HPDE6-E6E7 (cell line): ENCODE results near the gene TMEM50B.
A peak's percentile ranks its signal among the peaks of the same experiment; 100 is the strongest.
"Not testable (repeated sequence)": the region's sequence is repeated elsewhere in the genome, so short reads cannot be mapped to it uniquely, and the experiment has no call there.

Experiments
- DNase-seq: peaks from one replicate; pipeline ENCODE4 v3.0.0; 2011; ENCODE audit warnings: missing footprints; ENCODE audit errors: extremely low spot score

TMEM50B gene

GRCh38 chr21:33478182-33478581 lies 1.6 kb downstream of the TMEM50B start:
- DNase-seq, result no peak

- no peak for DNase-seq
These were observed 2.7 kb downstream of the TMEM50B start for GRCh38 chr21:33477066-33477465.

GRCh38 chr21:33473344-33473743 lies 6.4 kb downstream of the TMEM50B start:
- no peak for DNase-seq

- DNase-seq, result no peak
These were observed 9.1 kb downstream of the TMEM50B start for GRCh38 chr21:33470701-33471100.

GRCh38 chr21:33469183-33469582 lies 10.6 kb downstream of the TMEM50B start:
- DNase-seq, result not testable (repeated sequence)

- no peak for DNase-seq
These were observed 18.1 kb downstream of the TMEM50B start for GRCh38 chr21:33461538-33462250.

GRCh38 chr21:33458861-33459260 lies 20.9 kb downstream of the TMEM50B start:
- no peak for DNase-seq

- no peak for DNase-seq
These were observed 23.9 kb downstream of the TMEM50B start for GRCh38 chr21:33455686-33456446.

GRCh38 chr21:33452362-33452761 lies 27.4 kb downstream of the TMEM50B start:
- no peak for DNase-seq

- DNase-seq, result no peak
These were observed 28.1 kb downstream of the TMEM50B start for GRCh38 chr21:33451634-33452071.

- no peak for DNase-seq
These were observed 30.2 kb downstream of the TMEM50B start for GRCh38 chr21:33449616-33450015.

- not testable (repeated sequence) for DNase-seq
These were observed 33.2 kb downstream of the TMEM50B start for GRCh38 chr21:33446620-33447019.

GRCh38 chr21:33444499-33444898 lies 35.3 kb downstream of the TMEM50B start:
- no peak for DNase-seq

GRCh38 chr21:33443194-33443593 lies 36.6 kb downstream of the TMEM50B start:
- no peak for DNase-seq

- peak; percentile 70 for DNase-seq
These were observed 38.0 kb downstream of the TMEM50B start for GRCh38 chr21:33441489-33442477.

GRCh38 chr21:33437140-33437539 lies 42.6 kb downstream of the TMEM50B start:
- DNase-seq, result no peak

GRCh38 chr21:33434770-33435360 lies 44.9 kb downstream of the TMEM50B start:
- peak; percentile 96 for DNase-seq

GRCh38 chr21:33433425-33434114 lies 46.2 kb downstream of the TMEM50B start:
- no peak for DNase-seq

GRCh38 chr21:33433001-33433400 lies 46.8 kb downstream of the TMEM50B start:
- DNase-seq, result no peak

- DNase-seq, result no peak
These were observed 47.3 kb downstream of the TMEM50B start for GRCh38 chr21:33432496-33432895.

GRCh38 chr21:33430858-33431257 lies 48.9 kb downstream of the TMEM50B start:
- DNase-seq, result no peak
